Measurements from ENCODE around the gene TRDN.

TRDN gene

DNA sequence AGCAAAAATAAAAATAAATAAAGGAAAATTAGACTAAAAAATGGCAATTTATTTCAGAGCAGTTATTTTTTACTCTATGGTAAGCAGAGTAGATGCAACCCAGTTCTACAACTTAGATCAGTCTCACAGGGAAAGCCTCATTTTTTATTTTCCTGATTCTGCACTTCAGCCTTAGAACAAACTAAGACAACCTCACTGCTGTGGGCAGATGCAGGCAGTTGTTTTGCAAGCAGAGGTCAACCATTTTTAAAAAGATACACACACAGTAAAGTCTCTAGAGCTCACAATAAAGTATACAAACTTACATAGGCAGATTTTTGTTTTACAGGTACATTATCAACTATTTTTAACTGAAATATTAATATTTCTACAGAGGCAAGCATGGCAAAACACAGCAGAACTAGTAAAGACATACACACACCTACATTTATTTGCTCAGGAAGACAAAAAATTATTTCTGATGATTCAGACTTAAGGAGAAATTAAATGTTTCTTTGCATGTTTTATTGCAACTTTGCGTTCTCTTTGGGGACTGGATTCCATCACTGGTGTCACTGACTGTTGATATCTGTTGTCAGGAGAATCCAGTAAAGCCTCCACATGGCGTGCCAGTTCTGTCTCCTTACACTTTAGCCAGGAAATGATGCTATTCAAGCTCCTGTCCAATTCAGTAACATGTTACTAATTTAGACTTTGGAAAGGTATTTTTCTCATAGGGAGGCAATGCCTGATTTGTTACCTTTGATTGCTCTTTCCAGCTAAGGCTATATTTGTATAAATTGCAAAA is 102.7 kb downstream of the TRDN start:
- H3K36me3 ChIP-seq (ENCODE audit: control insufficient read depth in 2 of 2, insufficient read depth in 1 of 2, low read length in 2 of 2): no peaks in the 10 kb centered on the region
- CTCF ChIA-PET: no interaction called here
- no peaks in the 10 kb centered on the region for H3K9me3 ChIP-seq (ENCODE audit: control insufficient read depth, insufficient read depth, low read depth, low read length)
- H3K4me1 ChIP-seq (ENCODE audit: control insufficient read depth, insufficient read depth, low read length): peaks cover 8% of the 10 kb centered on the region; the same call in 1 of the 2 replicates
- no peak overlapping the region for H3K27ac ChIP-seq (ENCODE audit: extremely low read depth, low read depth, low read length)
- TF ChIP-seq ZNF433 (tag by site-specific recombination; IDR thresholded peaks at IDR 0.05; ENCODE audit: low read depth) (no peak), ZNF621 (tag by site-specific recombination; IDR thresholded peaks at IDR 0.05) (no peak), ZBTB20 (tag by site-specific recombination; IDR thresholded peaks at IDR 0.05) (no peak), ZXDB (tag by site-specific recombination; IDR thresholded peaks at IDR 0.05) (no peak), ZNF843 (tag by site-specific recombination; IDR thresholded peaks at IDR 0.05) (no peak), ZNF768 (tag by site-specific recombination; IDR thresholded peaks at IDR 0.05) (no peak), ZNF221 (tag by site-specific recombination; IDR thresholded peaks at IDR 0.05; ENCODE audit: borderline replicate concordance) (no peak), ZNF214 (tag by site-specific recombination; IDR thresholded peaks at IDR 0.05; ENCODE audit: borderline replicate concordance) (no peak), IKZF3 (tag by site-specific recombination; IDR thresholded peaks at IDR 0.05) (no peak), ZBTB21 (tag by site-specific recombination; IDR thresholded peaks at IDR 0.05) (no peak)
- TF ChIP-seq, protein P1, sequence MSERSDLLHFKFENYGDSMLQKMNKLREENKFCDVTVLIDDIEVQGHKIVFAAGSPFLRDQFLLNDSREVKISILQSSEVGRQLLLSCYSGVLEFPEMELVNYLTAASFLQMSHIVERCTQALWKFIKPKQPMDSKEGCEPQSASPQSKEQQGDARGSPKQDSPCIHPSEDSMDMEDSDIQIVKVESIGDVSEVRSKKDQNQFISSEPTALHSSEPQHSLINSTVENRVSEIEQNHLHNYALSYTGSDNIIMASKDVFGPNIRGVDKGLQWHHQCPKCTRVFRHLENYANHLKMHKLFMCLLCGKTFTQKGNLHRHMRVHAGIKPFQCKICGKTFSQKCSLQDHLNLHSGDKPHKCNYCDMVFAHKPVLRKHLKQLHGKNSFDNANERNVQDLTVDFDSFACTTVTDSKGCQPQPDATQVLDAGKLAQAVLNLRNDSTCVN (tag by site-specific recombination; optimal IDR thresholded peaks at IDR 0.05): no peak
- TF ChIP-seq, protein P2, sequence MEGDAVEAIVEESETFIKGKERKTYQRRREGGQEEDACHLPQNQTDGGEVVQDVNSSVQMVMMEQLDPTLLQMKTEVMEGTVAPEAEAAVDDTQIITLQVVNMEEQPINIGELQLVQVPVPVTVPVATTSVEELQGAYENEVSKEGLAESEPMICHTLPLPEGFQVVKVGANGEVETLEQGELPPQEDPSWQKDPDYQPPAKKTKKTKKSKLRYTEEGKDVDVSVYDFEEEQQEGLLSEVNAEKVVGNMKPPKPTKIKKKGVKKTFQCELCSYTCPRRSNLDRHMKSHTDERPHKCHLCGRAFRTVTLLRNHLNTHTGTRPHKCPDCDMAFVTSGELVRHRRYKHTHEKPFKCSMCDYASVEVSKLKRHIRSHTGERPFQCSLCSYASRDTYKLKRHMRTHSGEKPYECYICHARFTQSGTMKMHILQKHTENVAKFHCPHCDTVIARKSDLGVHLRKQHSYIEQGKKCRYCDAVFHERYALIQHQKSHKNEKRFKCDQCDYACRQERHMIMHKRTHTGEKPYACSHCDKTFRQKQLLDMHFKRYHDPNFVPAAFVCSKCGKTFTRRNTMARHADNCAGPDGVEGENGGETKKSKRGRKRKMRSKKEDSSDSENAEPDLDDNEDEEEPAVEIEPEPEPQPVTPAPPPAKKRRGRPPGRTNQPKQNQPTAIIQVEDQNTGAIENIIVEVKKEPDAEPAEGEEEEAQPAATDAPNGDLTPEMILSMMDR (tag by site-specific recombination; IDR thresholded peaks at IDR 0.05): no peak
- POLR2A ChIA-PET: no interaction called here
- H3K4me3 ChIP-seq (ENCODE audit: low read depth, low read length): no peak overlapping the region

DNA sequence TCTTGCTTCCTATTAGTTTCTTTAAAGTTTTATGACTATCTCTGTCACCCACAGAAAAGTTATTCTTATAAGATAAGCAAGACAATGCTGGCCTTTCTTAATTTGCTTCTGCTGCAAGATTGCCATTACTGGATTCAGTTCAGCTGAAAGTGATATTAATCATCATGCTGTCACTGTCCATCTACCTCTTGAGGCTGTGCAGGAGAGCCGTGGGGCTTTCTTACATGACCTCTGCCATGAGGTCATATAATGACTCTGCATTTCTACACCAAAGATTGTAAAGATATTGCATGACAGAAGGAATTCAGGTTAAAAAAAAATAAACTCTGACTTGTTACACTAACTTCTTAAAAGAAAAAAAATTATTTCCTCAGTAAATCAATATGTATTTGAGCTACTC is 106.9 kb downstream of the TRDN start:
- Histone ChIP-seq H3K9me3 (ENCODE audit: control insufficient read depth, insufficient read depth, low read depth, low read length) (no peaks in the 10 kb centered on the region), H3K4me3 (ENCODE audit: low read depth, low read length) (no peak overlapping the region), H3K27ac (ENCODE audit: extremely low read depth, low read depth, low read length) (no peak overlapping the region), H3K36me3 (ENCODE audit: control insufficient read depth in 2 of 2, insufficient read depth in 1 of 2, low read length in 2 of 2) (no peaks in the 10 kb centered on the region), H3K4me1 (ENCODE audit: control insufficient read depth, insufficient read depth, low read length) (peaks cover 4% of the 10 kb centered on the region; the same call in 1 of the 2 replicates)
- POLR2A ChIA-PET: no interaction called here
- TF ChIP-seq ZNF274 (IDR thresholded peaks at IDR 0.05; ENCODE audit: low read length): no peak
- TF ChIP-seq ZNF274 (tag by site-specific recombination; IDR thresholded peaks at IDR 0.05; ENCODE audit: borderline replicate concordance): no peak
- TF ChIP-seq, protein P3, sequence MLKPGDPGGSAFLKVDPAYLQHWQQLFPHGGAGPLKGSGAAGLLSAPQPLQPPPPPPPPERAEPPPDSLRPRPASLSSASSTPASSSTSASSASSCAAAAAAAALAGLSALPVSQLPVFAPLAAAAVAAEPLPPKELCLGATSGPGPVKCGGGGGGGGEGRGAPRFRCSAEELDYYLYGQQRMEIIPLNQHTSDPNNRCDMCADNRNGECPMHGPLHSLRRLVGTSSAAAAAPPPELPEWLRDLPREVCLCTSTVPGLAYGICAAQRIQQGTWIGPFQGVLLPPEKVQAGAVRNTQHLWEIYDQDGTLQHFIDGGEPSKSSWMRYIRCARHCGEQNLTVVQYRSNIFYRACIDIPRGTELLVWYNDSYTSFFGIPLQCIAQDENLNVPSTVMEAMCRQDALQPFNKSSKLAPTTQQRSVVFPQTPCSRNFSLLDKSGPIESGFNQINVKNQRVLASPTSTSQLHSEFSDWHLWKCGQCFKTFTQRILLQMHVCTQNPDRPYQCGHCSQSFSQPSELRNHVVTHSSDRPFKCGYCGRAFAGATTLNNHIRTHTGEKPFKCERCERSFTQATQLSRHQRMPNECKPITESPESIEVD (tag by site-specific recombination; IDR thresholded peaks at IDR 0.05): 0 out of 2 replicates have a peak, but pooled peaks have one; percentile 9
- peak; percentile 80 for TF ChIP-seq MEIS1 (CRISPR knock-in tag; IDR thresholded peaks at IDR 0.05; ENCODE audit: borderline replicate concordance)
- no peak for TF ChIP-seq ZNF175 (tag by site-specific recombination; IDR thresholded peaks at IDR 0.05)
- TF ChIP-seq GLIS1 (tag by site-specific recombination; IDR thresholded peaks at IDR 0.05): no peak
- TF ChIP-seq ZNF341 (tag by site-specific recombination; IDR thresholded peaks at IDR 0.05; ENCODE audit: low read depth): no peak
- CTCF ChIA-PET: interaction anchor here (0.7 to 0.8 kb wide), 2 partner anchors 176 to 185 kb away, joined by 3 to 4 read pairs; no protein-coding TSS in a partner anchor

Measured in HEK293 (cell line).